Sigmoid colon (tissue), 7 donors: ENCODE results near the gene SORCS2. TPM values are rescaled to one million over a fixed set of nuclear protein-coding genes. Genes with fewer than 3 reads are reported as not detected.
A peak's percentile ranks its signal among the peaks of the same experiment; 100 is the strongest.

Experiments used
- DNase-seq: peaks from one replicate; pipeline ENCODE4 v3.0.0-alpha.2; 2019
- H3K27ac ChIP-seq, 4 donors: fragments of 200-600 bp; sonication (generic); one replicate each; pipeline ENCODE4 v1.5.1; 2016 to 2019; ENCODE audit warnings: mild to moderate bottlenecking in 1 of 4
- H3K27me3 ChIP-seq, 3 donors: fragments of 200-600 bp; sonication (generic); one replicate each; pipeline ENCODE4 v1.5.1; 2019; ENCODE audit warnings: mild to moderate bottlenecking in 1 of 3
- H3K36me3 ChIP-seq, 4 donors: fragments of 200-600 bp; sonication (generic); one replicate each; pipeline ENCODE4 v1.5.1; 2016 to 2019
- H3K4me1 ChIP-seq, 4 donors: fragments of 200-600 bp; sonication (generic); one replicate each; pipeline ENCODE4 v1.5.1; 2017 to 2019
- H3K4me3 ChIP-seq, 4 donors: fragments of 200-600 bp; sonication (generic); one replicate each; pipeline ENCODE4 v1.5.1; 2017 to 2019; ENCODE audit warnings: mild to moderate bottlenecking in 2 of 4, moderate library complexity in 1 of 4
- H3K9me3 ChIP-seq, 4 donors: fragments of 200-600 bp in 3 of 4; sonication (generic) in 3 of 4; one replicate each; pipeline versions ENCODE4 v1.5.1 to v1.6.1; 2013 to 2019
- CTCF ChIP-seq, 4 experiments: fragments of 450-650 bp in 3 of 4; fragments of 200-600 bp in 1 of 4; IDR thresholded peaks; one replicate each; pipeline ENCODE4 v1.5.1; 2016 to 2019; ENCODE audit warnings: antibody characterized with exemption in 4 of 4, mild to moderate bottlenecking in 3 of 4, moderate library complexity in 2 of 4
- EP300 ChIP-seq, 4 donors: sonication (generic); formaldehyde crosslinking; IDR thresholded peaks; one replicate each; pipeline ENCODE4 v1.6.1; 2017; ENCODE audit warnings: antibody characterized with exemption in 4 of 4
- POLR2A ChIP-seq, 2 donors: fragments of 450-650 bp; IDR thresholded peaks; one replicate each; pipeline ENCODE4 v1.6.1; 2016; ENCODE audit warnings: antibody characterized with exemption in 2 of 2, mild to moderate bottlenecking in 2 of 2, moderate library complexity in 2 of 2
- POLR2AphosphoS5 ChIP-seq, 4 donors: sonication (generic); formaldehyde crosslinking; IDR thresholded peaks; one replicate each; pipeline ENCODE4 v1.6.1; 2017; ENCODE audit warnings: antibody characterized with exemption in 4 of 4
- WGBS, 2 donors: extraction: QIAGEN DNeasy Blood & Tissue Kit; methylation state at CpG; one replicate each; pipeline ENCODE4 v1.1.7; 2013; 5-methylcytosine and 5-hydroxymethylcytosine counted together
- intact Hi-C: fragments of 100-400 bp; cut with DNase I; formaldehyde crosslinking; loops from one replicate; pipeline ENCODE4 v1.15.1; 2023
- polyA plus RNA-seq, 3 donors: library from polyadenylated mRNA; stranded (reverse); fragments of 200-250 nt; gene quantifications; one replicate each; pipeline ENCODE4 v1.2.3, GENCODE V29; 2013
- total RNA-seq, 4 donors: library from RNA; depleted of rRNA; stranded (reverse); fragments of >200 nt; gene quantifications; one replicate each; pipeline ENCODE4 v1.1.0, GENCODE V29; 2016
- donor health status: healthy with polysubstance abuse.
- donor health status: Bipolar disorder and iron deficiency.
- donor health status: healthy.

The SORCS2 gene
- total and polyA plus RNA-seq, 7 donors = 1.8 to 6.4 (median 3.9) TPM; not detected in 2

DNA sequence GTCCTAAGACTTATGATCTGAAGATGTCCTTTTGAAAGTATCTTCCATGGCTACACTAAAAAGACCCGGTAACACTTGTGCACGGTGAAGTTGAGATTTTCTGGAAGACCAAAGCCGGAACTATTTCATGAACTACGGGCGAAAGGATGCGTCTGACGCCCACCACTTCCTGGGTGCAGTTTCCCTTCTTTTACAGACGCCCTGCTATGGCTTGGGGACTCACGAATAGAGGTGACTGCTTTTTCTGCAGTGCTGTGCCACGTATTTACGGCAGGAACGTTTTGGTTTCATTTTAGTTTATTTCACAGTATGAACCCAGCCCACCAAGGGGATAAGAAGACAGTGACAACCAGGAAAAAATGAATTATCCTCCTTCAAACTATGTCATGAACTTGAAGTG, 566.9 kb downstream of the SORCS2 start:
- no peak overlapping the region for H3K4me3 ChIP-seq
- peaks cover 0 to 35% (median 10%) of the 10 kb centered on the region in 4 donors for H3K36me3 ChIP-seq
- no peak for TF ChIP-seq POLR2A (IDR thresholded peaks at IDR 0.05)
- TF ChIP-seq POLR2AphosphoS5 (IDR thresholded peaks at IDR 0.05) = no peak
- no peak for TF ChIP-seq EP300 (IDR thresholded peaks at IDR 0.05)
- no peaks in the 10 kb centered on the region for H3K27me3 ChIP-seq
- peak overlapping the region in 1 of 4 donors; percentile 23 for H3K27ac ChIP-seq
- peaks cover 0 to 24% (median 23%) of the 10 kb centered on the region in 4 donors for H3K4me1 ChIP-seq
- DNase-seq = no peak
- intact Hi-C loops = no loop called here
- 66 to 80% methylated on average over 12 of the region's 12 CpGs for WGBS, 2 donors
- no peaks in the 10 kb centered on the region for H3K9me3 ChIP-seq

- WGBS, 2 donors = 88 to 89% methylated on average over 7 of the region's 7 CpGs
- peaks cover 0 to 24% (median 23%) of the 10 kb centered on the region in 4 donors for H3K4me1 ChIP-seq
- peak overlapping the region in 2 of 4 donors; percentile 23 to 36 for H3K27ac ChIP-seq
- no peak for DNase-seq
- H3K9me3 ChIP-seq = no peaks in the 10 kb centered on the region
- no peaks in the 10 kb centered on the region for H3K27me3 ChIP-seq
- TF ChIP-seq POLR2A (IDR thresholded peaks at IDR 0.05) = no peak
- no peak for TF ChIP-seq POLR2AphosphoS5 (IDR thresholded peaks at IDR 0.05)
- TF ChIP-seq CTCF (IDR thresholded peaks at IDR 0.05) = no peak
- TF ChIP-seq EP300 (IDR thresholded peaks at IDR 0.05) = no peak
- no peak overlapping the region for H3K4me3 ChIP-seq
- intact Hi-C loops = loop anchor here (5.0 kb wide), 1 partner anchor 173 kb away; no protein-coding TSS in a partner anchor
- peaks cover 0 to 39% (median 10%) of the 10 kb centered on the region in 4 donors for H3K36me3 ChIP-seq
Observed at GRCh38 chr4:7759635-7760034, 567.3 kb downstream of the SORCS2 start.

- intact Hi-C loops = loop anchor here (5.0 kb wide), 1 partner anchor 172 kb away; no protein-coding TSS in a partner anchor
- H3K27ac ChIP-seq = peak overlapping the region in 1 of 4 donors; percentile 36
- no peak for DNase-seq
- 80 to 88% methylated on average over 9 of the region's 9 CpGs for WGBS, 2 donors
- no peaks in the 10 kb centered on the region for H3K27me3 ChIP-seq
- peaks cover 0 to 45% (median 11%) of the 10 kb centered on the region in 4 donors for H3K36me3 ChIP-seq
- TF ChIP-seq POLR2AphosphoS5 (IDR thresholded peaks at IDR 0.05) (no peak), CTCF (IDR thresholded peaks at IDR 0.05) (no peak)
- peaks cover 0 to 24% (median 22%) of the 10 kb centered on the region in 4 donors for H3K4me1 ChIP-seq
- no peak overlapping the region for H3K4me3 ChIP-seq
- no peaks in the 10 kb centered on the region for H3K9me3 ChIP-seq
Observed at GRCh38 chr4:7760228-7760627, 567.9 kb downstream of the SORCS2 start.

GRCh38 chr4:7760706-7761105, 568.4 kb downstream of the SORCS2 start:
- Histone ChIP-seq H3K27me3 (no peaks in the 10 kb centered on the region), H3K27ac (peak overlapping the region in 1 of 4 donors; percentile 36), H3K4me1 (peaks cover 0 to 22% (median 20%) of the 10 kb centered on the region in 4 donors), H3K36me3 (peaks cover 0 to 49% (median 14%) of the 10 kb centered on the region in 4 donors), H3K4me3 (no peak overlapping the region), H3K9me3 (no peaks in the 10 kb centered on the region)
- WGBS, 2 donors = 91 to 95% methylated on average over 16 of the region's 16 CpGs
- intact Hi-C loops = loop anchor here (1.0 to 5.0 kb wide), 2 partner anchors 44 to 172 kb away; no protein-coding TSS in a partner anchor
- TF ChIP-seq POLR2AphosphoS5 (IDR thresholded peaks at IDR 0.05) (no peak), POLR2A (IDR thresholded peaks at IDR 0.05) (no peak), EP300 (IDR thresholded peaks at IDR 0.05) (no peak), CTCF (IDR thresholded peaks at IDR 0.05) (no peak)
- DNase-seq = no peak

DNA sequence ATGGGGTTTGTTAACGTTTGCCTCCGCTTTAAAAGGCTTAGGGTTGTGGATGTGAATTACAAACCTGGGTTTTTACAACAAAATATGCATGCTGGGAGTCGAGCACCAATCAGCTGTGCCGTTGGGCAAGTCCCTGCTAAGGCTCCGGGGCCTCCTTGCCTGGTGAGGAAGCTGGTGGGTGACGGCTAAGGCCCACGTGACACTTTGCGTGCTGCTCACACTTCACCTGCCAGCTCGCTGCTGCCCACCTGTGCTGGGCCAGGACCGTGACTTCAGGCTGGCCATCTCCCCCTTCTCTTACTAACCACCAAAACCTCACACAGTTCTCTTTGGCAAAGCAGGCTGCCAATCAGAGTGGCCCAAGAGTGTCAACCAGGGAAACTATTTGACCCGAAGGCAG, 569.0 kb downstream of the SORCS2 start:
- no peaks in the 10 kb centered on the region for H3K9me3 ChIP-seq
- peak overlapping the region in 1 of 4 donors; percentile 74 for H3K27ac ChIP-seq
- WGBS, 2 donors = 90 to 92% methylated on average over 11 of the region's 11 CpGs
- intact Hi-C loops = loop anchor here (1.0 to 5.0 kb wide), 2 partner anchors 43 to 171 kb away; no protein-coding TSS in a partner anchor
- H3K4me3 ChIP-seq = no peak overlapping the region
- no peak for DNase-seq
- H3K36me3 ChIP-seq = peaks cover 0 to 54% (median 17%) of the 10 kb centered on the region in 4 donors
- H3K27me3 ChIP-seq = no peaks in the 10 kb centered on the region
- peaks cover 0 to 23% (median 20%) of the 10 kb centered on the region in 4 donors for H3K4me1 ChIP-seq
- no peak for TF ChIP-seq POLR2A (IDR thresholded peaks at IDR 0.05)
